ENCODE data around the gene EPAS1.

DNA sequence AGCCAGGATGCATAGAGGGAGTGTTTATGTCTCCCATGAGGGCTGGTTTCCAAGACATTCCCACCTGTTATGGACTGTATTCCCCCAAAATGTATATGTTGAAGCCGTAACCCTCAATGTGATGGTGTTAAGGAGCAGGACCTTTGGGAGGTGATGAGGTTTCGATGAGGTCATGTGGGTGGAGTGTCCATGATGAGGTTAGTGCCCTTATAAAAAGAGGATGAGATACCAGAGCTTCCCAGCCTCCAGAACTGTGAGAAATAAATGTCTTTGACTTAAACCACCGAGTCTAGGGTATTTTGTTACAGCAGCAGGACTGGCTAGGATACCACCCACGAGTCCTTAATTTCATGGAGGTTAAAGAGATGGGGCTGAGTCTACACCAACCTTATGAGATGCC lies 22.6 kb upstream of the EPAS1 start:
- TF ChIP-seq, protein P1, sequence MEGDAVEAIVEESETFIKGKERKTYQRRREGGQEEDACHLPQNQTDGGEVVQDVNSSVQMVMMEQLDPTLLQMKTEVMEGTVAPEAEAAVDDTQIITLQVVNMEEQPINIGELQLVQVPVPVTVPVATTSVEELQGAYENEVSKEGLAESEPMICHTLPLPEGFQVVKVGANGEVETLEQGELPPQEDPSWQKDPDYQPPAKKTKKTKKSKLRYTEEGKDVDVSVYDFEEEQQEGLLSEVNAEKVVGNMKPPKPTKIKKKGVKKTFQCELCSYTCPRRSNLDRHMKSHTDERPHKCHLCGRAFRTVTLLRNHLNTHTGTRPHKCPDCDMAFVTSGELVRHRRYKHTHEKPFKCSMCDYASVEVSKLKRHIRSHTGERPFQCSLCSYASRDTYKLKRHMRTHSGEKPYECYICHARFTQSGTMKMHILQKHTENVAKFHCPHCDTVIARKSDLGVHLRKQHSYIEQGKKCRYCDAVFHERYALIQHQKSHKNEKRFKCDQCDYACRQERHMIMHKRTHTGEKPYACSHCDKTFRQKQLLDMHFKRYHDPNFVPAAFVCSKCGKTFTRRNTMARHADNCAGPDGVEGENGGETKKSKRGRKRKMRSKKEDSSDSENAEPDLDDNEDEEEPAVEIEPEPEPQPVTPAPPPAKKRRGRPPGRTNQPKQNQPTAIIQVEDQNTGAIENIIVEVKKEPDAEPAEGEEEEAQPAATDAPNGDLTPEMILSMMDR (conservative IDR thresholded peaks at IDR 0.05): no peak
- no peak for TF ChIP-seq ZFX (IDR thresholded peaks at IDR 0.05)
